ENCODE measurements around the gene DAPK2.

GRCh38 chr15:63995789-63996188 lies 50.5 kb downstream of the DAPK2 start:
- TF ChIP-seq CTCF (IDR thresholded peaks at IDR 0.05) (no peak), EP300 (IDR thresholded peaks at IDR 0.05; ENCODE audit: low read depth) (no peak), POLR2AphosphoS5 (IDR thresholded peaks at IDR 0.05) (no peak), POLR2A (IDR thresholded peaks at IDR 0.05) (no peak)

Measured in transverse colon (tissue), 4 donors.